ENCODE results near the gene GALK2.

GALK2 gene

DNA sequence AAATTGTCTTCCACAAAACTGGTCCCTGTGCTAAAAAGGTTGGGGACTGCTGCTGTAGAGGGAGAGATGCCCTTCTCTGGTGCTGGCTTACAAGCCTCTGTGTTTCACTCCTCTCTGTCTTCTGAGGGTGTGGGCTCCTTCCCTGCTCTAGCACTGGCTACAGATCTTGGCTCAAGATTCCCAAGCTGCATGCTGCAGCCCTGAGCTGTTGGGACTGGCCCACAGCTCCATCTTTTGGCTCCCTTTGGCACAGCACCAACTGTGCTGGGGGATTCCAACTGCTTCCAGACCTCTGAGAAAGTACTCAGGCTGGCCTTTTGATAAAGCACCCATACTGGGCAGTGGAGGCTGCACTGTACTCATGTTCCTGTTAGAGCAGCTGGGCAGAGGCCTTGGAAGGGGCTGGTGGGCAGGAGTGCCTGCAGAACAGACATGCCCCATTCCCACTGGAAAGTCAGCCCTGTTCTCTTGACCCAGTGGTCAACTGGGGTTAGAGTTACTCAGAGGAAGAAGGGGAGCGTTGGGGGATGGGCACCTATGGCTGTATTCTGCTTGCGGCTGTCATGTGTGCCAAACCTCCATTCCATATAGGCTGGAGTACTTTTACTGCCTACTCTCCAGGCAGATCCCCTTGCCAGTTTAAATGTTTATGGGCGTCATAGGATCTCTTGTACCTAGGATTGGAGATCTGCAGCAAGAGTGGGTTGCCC, 55.7 kb downstream of the GALK2 start:
- TF ChIP-seq, protein P1, sequence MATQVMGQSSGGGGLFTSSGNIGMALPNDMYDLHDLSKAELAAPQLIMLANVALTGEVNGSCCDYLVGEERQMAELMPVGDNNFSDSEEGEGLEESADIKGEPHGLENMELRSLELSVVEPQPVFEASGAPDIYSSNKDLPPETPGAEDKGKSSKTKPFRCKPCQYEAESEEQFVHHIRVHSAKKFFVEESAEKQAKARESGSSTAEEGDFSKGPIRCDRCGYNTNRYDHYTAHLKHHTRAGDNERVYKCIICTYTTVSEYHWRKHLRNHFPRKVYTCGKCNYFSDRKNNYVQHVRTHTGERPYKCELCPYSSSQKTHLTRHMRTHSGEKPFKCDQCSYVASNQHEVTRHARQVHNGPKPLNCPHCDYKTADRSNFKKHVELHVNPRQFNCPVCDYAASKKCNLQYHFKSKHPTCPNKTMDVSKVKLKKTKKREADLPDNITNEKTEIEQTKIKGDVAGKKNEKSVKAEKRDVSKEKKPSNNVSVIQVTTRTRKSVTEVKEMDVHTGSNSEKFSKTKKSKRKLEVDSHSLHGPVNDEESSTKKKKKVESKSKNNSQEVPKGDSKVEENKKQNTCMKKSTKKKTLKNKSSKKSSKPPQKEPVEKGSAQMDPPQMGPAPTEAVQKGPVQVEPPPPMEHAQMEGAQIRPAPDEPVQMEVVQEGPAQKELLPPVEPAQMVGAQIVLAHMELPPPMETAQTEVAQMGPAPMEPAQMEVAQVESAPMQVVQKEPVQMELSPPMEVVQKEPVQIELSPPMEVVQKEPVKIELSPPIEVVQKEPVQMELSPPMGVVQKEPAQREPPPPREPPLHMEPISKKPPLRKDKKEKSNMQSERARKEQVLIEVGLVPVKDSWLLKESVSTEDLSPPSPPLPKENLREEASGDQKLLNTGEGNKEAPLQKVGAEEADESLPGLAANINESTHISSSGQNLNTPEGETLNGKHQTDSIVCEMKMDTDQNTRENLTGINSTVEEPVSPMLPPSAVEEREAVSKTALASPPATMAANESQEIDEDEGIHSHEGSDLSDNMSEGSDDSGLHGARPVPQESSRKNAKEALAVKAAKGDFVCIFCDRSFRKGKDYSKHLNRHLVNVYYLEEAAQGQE (IDR thresholded peaks at IDR 0.05; ENCODE audit: insufficient read depth in 1 of 2, low read depth in 2 of 2, low read length in 2 of 2) = no peak
- TF ChIP-seq TAF1 (IDR thresholded peaks at IDR 0.05; ENCODE audit: borderline replicate concordance, insufficient read depth, low read length) (no peak), POLR2AphosphoS5 (IDR thresholded peaks at IDR 0.05; ENCODE audit: low read depth, low read length) (no peak), SIN3A (IDR thresholded peaks at IDR 0.05; ENCODE audit: borderline replicate concordance, insufficient read depth, low read length) (no peak), FOXP2 (optimal IDR thresholded peaks at IDR 0.05; ENCODE audit: borderline replicate concordance, extremely low read depth, extremely low read length, insufficient read depth) (no peak)

DNA sequence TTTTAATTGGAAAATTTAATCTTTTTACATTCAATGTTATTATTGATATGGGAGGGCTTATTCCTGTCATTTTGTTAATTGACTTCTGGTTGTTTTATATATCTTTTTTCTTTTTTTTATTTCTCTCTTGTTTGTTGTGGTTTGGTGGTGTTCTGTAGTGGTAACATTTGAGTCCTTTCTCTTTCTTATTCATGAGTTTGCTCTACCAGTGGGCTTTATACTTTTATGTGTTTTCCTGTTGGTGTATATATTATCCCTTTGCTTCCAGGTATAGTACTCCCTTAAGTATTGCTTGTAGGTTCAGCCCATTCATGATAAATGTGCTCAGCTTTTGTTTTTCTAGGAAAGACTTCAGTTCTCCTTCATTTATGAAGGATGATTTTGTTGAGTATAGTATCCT, 57.6 kb downstream of the GALK2 start:
- TF ChIP-seq TAF1 (IDR thresholded peaks at IDR 0.05; ENCODE audit: borderline replicate concordance, insufficient read depth, low read length) (no peak), SIN3A (IDR thresholded peaks at IDR 0.05; ENCODE audit: borderline replicate concordance, insufficient read depth, low read length) (no peak), FOXP2 (optimal IDR thresholded peaks at IDR 0.05; ENCODE audit: borderline replicate concordance, extremely low read depth, extremely low read length, insufficient read depth) (no peak), POLR2AphosphoS5 (IDR thresholded peaks at IDR 0.05; ENCODE audit: low read depth, low read length) (no peak)
- TF ChIP-seq, protein P1 (IDR thresholded peaks at IDR 0.05; ENCODE audit: insufficient read depth in 1 of 2, low read depth in 2 of 2, low read length in 2 of 2) = no peak

DNA sequence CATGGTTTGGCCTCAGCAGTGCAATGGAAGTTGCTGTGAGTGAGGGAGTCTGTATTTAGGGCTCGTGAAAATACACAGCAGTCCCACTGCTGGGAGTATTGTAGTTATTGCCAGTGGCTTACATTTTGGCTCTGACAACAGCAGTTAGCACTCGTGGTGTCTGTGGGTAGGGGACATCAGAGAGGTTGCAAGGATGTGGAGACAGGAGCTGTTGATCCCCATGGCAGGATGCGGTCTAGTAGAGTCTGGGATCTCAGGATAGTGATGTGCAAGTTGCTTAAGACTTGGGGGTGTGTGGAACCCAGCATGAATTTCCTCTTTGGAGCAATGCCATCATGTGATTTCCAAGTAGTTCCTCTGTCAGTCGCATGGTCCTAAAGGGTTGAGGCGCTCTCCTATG, 59.9 kb downstream of the GALK2 start:
- TF ChIP-seq POLR2AphosphoS5 (IDR thresholded peaks at IDR 0.05; ENCODE audit: low read depth, low read length) (no peak), TAF1 (IDR thresholded peaks at IDR 0.05; ENCODE audit: borderline replicate concordance, insufficient read depth, low read length) (no peak), FOXP2 (optimal IDR thresholded peaks at IDR 0.05; ENCODE audit: borderline replicate concordance, extremely low read depth, extremely low read length, insufficient read depth) (no peak), SIN3A (IDR thresholded peaks at IDR 0.05; ENCODE audit: borderline replicate concordance, insufficient read depth, low read length) (no peak)

DNA sequence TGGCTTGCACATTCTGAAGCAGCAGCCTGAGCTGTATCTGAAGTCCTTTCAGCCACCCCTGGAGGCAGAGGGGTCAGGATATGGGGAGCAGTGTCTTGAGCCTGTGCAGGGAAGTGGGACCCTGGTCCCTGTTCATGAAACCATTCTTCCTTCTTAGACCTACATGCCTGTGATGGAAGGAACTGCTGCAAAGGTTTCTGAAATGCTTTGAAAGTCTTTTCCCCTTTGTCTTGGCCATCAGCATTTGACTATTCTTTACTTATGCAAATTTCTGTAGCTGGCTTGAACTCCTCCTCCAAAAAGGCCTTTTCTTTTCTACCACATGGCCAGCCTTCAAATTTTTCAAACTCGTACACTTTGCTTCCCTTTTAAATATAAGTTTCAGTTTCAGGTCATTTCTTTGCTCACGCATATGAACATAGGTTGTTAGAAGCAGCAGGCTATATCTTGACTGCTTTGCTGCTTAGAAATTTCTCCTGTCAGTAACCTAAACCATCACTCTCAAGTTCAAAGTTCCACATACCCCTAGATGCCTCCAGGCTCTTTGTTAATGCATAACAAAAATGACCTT, 62.3 kb downstream of the GALK2 start:
- no peak for TF ChIP-seq FOXP2 (optimal IDR thresholded peaks at IDR 0.05; ENCODE audit: borderline replicate concordance, extremely low read depth, extremely low read length, insufficient read depth)
- TF ChIP-seq, protein P1 (IDR thresholded peaks at IDR 0.05; ENCODE audit: insufficient read depth in 1 of 2, low read depth in 2 of 2, low read length in 2 of 2) = no peak
- no peak for TF ChIP-seq SIN3A (IDR thresholded peaks at IDR 0.05; ENCODE audit: borderline replicate concordance, insufficient read depth, low read length)
- no peak for TF ChIP-seq TAF1 (IDR thresholded peaks at IDR 0.05; ENCODE audit: borderline replicate concordance, insufficient read depth, low read length)
- TF ChIP-seq POLR2AphosphoS5 (IDR thresholded peaks at IDR 0.05; ENCODE audit: low read depth, low read length) = no peak

DNA sequence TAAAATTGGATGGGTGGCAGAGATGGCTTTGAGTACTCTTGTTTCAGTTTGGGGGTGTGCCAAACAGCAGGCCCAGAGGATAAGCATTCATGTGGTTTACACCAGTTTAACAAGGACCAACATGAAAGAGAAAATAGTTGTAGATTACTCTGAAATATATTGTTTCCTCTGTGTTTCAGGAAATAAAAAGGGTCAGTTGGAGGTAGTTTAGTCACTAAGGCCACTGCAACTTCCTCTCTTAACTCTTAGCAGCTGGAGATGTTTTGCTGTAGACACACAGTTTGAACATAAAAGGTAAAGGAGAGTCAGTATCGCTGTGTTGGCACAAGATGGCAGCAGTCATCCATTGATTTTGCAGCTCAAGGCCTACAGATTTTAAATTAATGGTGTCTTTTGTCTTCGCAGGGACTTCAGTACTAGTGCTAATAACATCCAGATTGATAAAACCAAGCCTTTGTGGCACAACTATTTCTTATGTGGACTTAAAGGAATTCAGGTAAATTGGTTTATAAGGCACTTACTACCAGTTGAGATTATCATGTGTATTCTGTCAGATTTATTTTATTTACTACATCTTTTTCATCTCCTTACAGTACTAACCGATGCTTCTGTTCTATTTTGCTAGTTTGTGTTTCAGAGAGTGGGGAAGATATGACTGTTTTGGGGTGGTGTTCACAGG, 65.5 kb downstream of the GALK2 start:
- TF ChIP-seq SIN3A (IDR thresholded peaks at IDR 0.05; ENCODE audit: borderline replicate concordance, insufficient read depth, low read length) (0 out of 2 replicates have a peak, but pooled peaks have one; percentile 5), POLR2AphosphoS5 (IDR thresholded peaks at IDR 0.05; ENCODE audit: low read depth, low read length) (no peak), FOXP2 (optimal IDR thresholded peaks at IDR 0.05; ENCODE audit: borderline replicate concordance, extremely low read depth, extremely low read length, insufficient read depth) (no peak)
